ENCODE data around the gene ZNF804B. TPM values are rescaled to one million over a fixed set of nuclear protein-coding genes. Genes with fewer than 3 reads are reported as not detected.

ZNF804B gene
- total RNA-seq, 1 donor from 2014 or later, result not detected

GRCh38 chr7:88791891-88792290, 32.4 kb downstream of the ZNF804B start:
- no peak overlapping the region for H3K27ac Mint-ChIP-seq (ENCODE audit: unreplicated experiment)
- no peak for DNase-seq (ENCODE audit: low spot score)
- no peaks in the 10 kb centered on the region for H3K9me3 Mint-ChIP-seq (ENCODE audit: unreplicated experiment)
- TF ChIP-seq CTCF (IDR thresholded peaks at IDR 0.05; ENCODE audit: unreplicated experiment), result no peak
- H3K4me1 Mint-ChIP-seq (ENCODE audit: unreplicated experiment), result no peaks in the 10 kb centered on the region
- H3K36me3 Mint-ChIP-seq (ENCODE audit: low read depth, unreplicated experiment), result no peaks in the 10 kb centered on the region
- no peaks in the 10 kb centered on the region for H3K27me3 Mint-ChIP-seq (ENCODE audit: unreplicated experiment)
- H3K4me3 Mint-ChIP-seq (ENCODE audit: unreplicated experiment), result no peak overlapping the region

- DNase-seq (ENCODE audit: low spot score), result no peak
- H3K4me1 Mint-ChIP-seq (ENCODE audit: unreplicated experiment), result no peaks in the 10 kb centered on the region
- no peak overlapping the region for H3K27ac Mint-ChIP-seq (ENCODE audit: unreplicated experiment)
- no peaks in the 10 kb centered on the region for H3K27me3 Mint-ChIP-seq (ENCODE audit: unreplicated experiment)
- H3K9me3 Mint-ChIP-seq (ENCODE audit: unreplicated experiment), result no peaks in the 10 kb centered on the region
- no peak for TF ChIP-seq CTCF (IDR thresholded peaks at IDR 0.05; ENCODE audit: unreplicated experiment)
- no peak overlapping the region for H3K4me3 Mint-ChIP-seq (ENCODE audit: unreplicated experiment)
- H3K36me3 Mint-ChIP-seq (ENCODE audit: low read depth, unreplicated experiment), result no peaks in the 10 kb centered on the region
Observed at GRCh38 chr7:88792361-88792760, 32.9 kb downstream of the ZNF804B start.

GRCh38 chr7:88795553-88795952, 36.1 kb downstream of the ZNF804B start, which contains the start of gene TEX47:
TSS of gene TEX47 (minus strand) at chr7:88795737. CDS start at chr7:88794942, 795 bp downstream.
- Mint-ChIP-seq H3K4me3 (ENCODE audit: unreplicated experiment) (no peak within 1 kb of the TSS), H3K27me3 (ENCODE audit: unreplicated experiment) (no peaks in the 10 kb centered on the region), H3K9me3 (ENCODE audit: unreplicated experiment) (no peaks in the 10 kb centered on the region), H3K4me1 (ENCODE audit: unreplicated experiment) (no peaks in the 10 kb centered on the region), H3K36me3 (ENCODE audit: low read depth, unreplicated experiment) (no peaks in the 10 kb centered on the region), H3K27ac (ENCODE audit: unreplicated experiment) (no peak within 1 kb of the TSS)
- DNase-seq (ENCODE audit: low spot score), result no peak
- no peak for TF ChIP-seq CTCF (IDR thresholded peaks at IDR 0.05; ENCODE audit: unreplicated experiment)

GRCh38 chr7:88801046-88801445, 41.5 kb downstream of the ZNF804B start:
- no peaks in the 10 kb centered on the region for H3K36me3 Mint-ChIP-seq (ENCODE audit: low read depth, unreplicated experiment)
- no peaks in the 10 kb centered on the region for H3K4me1 Mint-ChIP-seq (ENCODE audit: unreplicated experiment)
- DNase-seq (ENCODE audit: low spot score), result no peak
- no peak overlapping the region for H3K27ac Mint-ChIP-seq (ENCODE audit: unreplicated experiment)
- no peak for TF ChIP-seq CTCF (IDR thresholded peaks at IDR 0.05; ENCODE audit: unreplicated experiment)
- no peak overlapping the region for H3K4me3 Mint-ChIP-seq (ENCODE audit: unreplicated experiment)
- H3K9me3 Mint-ChIP-seq (ENCODE audit: unreplicated experiment), result no peaks in the 10 kb centered on the region
- H3K27me3 Mint-ChIP-seq (ENCODE audit: unreplicated experiment), result no peaks in the 10 kb centered on the region

- Mint-ChIP-seq H3K4me1 (ENCODE audit: unreplicated experiment) (no peaks in the 10 kb centered on the region), H3K27me3 (ENCODE audit: unreplicated experiment) (no peaks in the 10 kb centered on the region), H3K36me3 (ENCODE audit: low read depth, unreplicated experiment) (no peaks in the 10 kb centered on the region), H3K9me3 (ENCODE audit: unreplicated experiment) (no peaks in the 10 kb centered on the region), H3K27ac (ENCODE audit: unreplicated experiment) (no peak overlapping the region), H3K4me3 (ENCODE audit: unreplicated experiment) (no peak overlapping the region)
- no peak for DNase-seq (ENCODE audit: low spot score)
- TF ChIP-seq CTCF (IDR thresholded peaks at IDR 0.05; ENCODE audit: unreplicated experiment), result no peak
Observed at GRCh38 chr7:88806280-88807037, 47.0 kb downstream of the ZNF804B start.
